GM12864 (cell line): ENCODE results near the gene PTPN7.
"Not testable (repeated sequence)": the region's sequence is repeated elsewhere in the genome, so short reads cannot be mapped to it uniquely, and the experiment has no call there.

Source experiments
- DNase-seq: peaks from one replicate; pipeline ENCODE4 v3.0.0-alpha.2; 2011; ENCODE audit warnings: low read depth
- H3K4me3 ChIP-seq: 2 replicates; pipeline ENCODE4 v1.5.1; 2011; ENCODE audit warnings: mild to moderate bottlenecking, low read depth, low read length, control low read depth
- CTCF ChIP-seq: IDR thresholded peaks from 2 replicates; pipeline ENCODE4 v1.5.1; 2011; ENCODE audit warnings: low read depth, mild to moderate bottlenecking, moderate library complexity, low read length, control low read depth, inconsistent platforms; ENCODE audit errors: missing control alignments

PTPN7 gene

GRCh38 chr1:202182040-202182877 is 21.9 kb upstream of the PTPN7 start:
- no peak overlapping the region for H3K4me3 ChIP-seq
- no peak for TF ChIP-seq CTCF
- DNase-seq, result no peak

DNA sequence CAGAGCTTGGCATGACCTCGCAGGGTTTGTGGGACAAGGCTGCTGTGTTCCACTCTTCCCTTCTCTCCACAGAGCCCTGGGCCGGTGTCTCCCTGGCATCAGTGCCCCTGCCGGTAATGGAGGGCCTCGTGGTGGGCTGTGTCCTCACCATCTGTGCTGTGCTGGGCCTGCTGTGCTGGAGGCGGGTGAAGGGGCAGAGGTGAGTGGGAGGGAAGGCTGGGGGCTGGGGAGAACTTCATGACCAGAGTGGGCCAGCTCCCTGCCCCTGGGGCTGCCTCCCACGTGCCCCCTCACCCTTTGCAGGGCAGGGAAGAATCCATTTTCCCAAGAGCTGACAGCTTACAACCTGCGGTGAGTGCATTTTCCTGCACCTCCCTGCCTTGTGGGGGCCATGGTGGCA is 21.2 kb upstream of the PTPN7 start:
- DNase-seq, result no peak
- no peak for TF ChIP-seq CTCF
- no peak overlapping the region for H3K4me3 ChIP-seq

- not testable (repeated sequence) for H3K4me3 ChIP-seq
Measured at GRCh38 chr1:202180751-202181139, 20.3 kb upstream of the PTPN7 start.

GRCh38 chr1:202179828-202180750 is 19.7 kb upstream of the PTPN7 start:
- no peak overlapping the region for H3K4me3 ChIP-seq
- no peak for TF ChIP-seq CTCF
- no peak for DNase-seq

More at GRCh38 chr1:202180751-202181139, 20.3 kb upstream of the PTPN7 start:
- not testable (repeated sequence) for DNase-seq

- no peak for DNase-seq
- no peak overlapping the region for H3K4me3 ChIP-seq
- TF ChIP-seq CTCF, result no peak
Measured at GRCh38 chr1:202176949-202177927, 16.8 kb upstream of the PTPN7 start.

- H3K4me3 ChIP-seq, result no peak overlapping the region
- DNase-seq, result no peak
Measured at GRCh38 chr1:202173993-202174392, 13.6 kb upstream of the PTPN7 start.

More at GRCh38 chr1:202173993-202174392, 13.6 kb upstream of the PTPN7 start:
- no peak for TF ChIP-seq CTCF
